ENCODE measurements around the gene RSPH9.
A peak's percentile ranks its signal among the peaks of the same experiment; 100 is the strongest.
"Not testable (repeated sequence)": the region's sequence is repeated elsewhere in the genome, so short reads cannot be mapped to it uniquely, and the experiment has no call there.

The RSPH9 gene

GRCh38 chr6:43639984-43640800, 4.6 kb upstream of the RSPH9 start:
- peaks cover 62% of the 10 kb centered on the region for H3K4me1 Mint-ChIP-seq
- no peak for DNase-seq
- no peaks in the 10 kb centered on the region for H3K27me3 Mint-ChIP-seq
- no peak overlapping the region for H3K27ac Mint-ChIP-seq
- H3K9me3 Mint-ChIP-seq = no peaks in the 10 kb centered on the region
- H3K4me3 Mint-ChIP-seq = no peak overlapping the region
- no peak for ATAC-seq

DNA sequence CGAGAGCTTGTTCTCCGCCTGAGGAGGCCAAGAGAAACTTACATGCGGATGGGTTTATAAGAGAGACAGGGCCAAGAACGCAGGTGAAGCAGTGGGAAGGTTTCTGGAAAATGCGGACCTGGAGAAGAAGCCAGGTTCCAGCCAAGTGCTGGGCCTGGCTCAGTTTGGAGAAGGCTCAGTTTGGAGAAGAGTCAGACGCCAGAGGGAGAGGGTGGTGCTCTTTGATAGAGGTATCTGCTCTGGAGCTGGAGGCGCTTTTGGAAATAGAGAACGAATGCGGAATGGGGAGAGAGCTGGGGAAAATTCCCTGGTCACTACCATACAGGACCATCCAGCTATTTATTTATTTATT, 753 bp downstream of the RSPH9 start:
- Mint-ChIP-seq H3K27ac (peak overlapping the region; percentile 21 to 68), H3K4me1 (peaks cover 19% of the 10 kb centered on the region), H3K27me3 (no peaks in the 10 kb centered on the region), H3K4me3 (peak overlapping the region; percentile 85 to 86), H3K9me3 (no peaks in the 10 kb centered on the region)
- peak; percentile 35 for ATAC-seq
- DNase-seq = no peak

- no peak overlapping the region for H3K27ac Mint-ChIP-seq
- DNase-seq = no peak
- no peak for ATAC-seq
- H3K27me3 Mint-ChIP-seq = no peaks in the 10 kb centered on the region
- no peak overlapping the region for H3K4me3 Mint-ChIP-seq
- no peaks in the 10 kb centered on the region for H3K9me3 Mint-ChIP-seq
- peaks cover 11% of the 10 kb centered on the region for H3K4me1 Mint-ChIP-seq
These were observed 2.8 kb downstream of the RSPH9 start for GRCh38 chr6:43647613-43648012.

DNA sequence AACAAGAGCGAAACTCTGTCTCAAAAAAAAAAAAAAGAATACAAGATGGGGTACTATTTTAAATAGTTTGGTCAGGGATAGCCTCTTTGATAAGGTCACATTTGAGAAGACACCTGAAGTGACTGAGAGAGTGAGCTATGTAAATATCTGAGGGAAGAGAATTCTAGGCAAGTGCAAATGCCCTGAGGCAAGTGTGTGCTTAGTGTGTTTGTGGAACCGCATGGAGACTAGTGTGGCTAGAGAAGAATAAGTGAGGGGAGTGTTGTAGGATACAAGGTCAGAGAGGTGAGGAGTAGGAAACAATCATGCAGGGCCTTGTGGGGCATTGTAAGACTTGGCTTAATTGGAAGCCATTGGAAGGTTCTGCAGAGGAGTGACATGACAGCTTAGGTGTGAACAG, 3.4 kb downstream of the RSPH9 start:
- Mint-ChIP-seq H3K27ac (no peak overlapping the region), H3K27me3 (no peaks in the 10 kb centered on the region), H3K4me3 (no peak overlapping the region), H3K9me3 (no peaks in the 10 kb centered on the region), H3K4me1 (peaks cover 7% of the 10 kb centered on the region)
- no peak for DNase-seq
- no peak for ATAC-seq

GRCh38 chr6:43652822-43653221, 8.0 kb downstream of the RSPH9 start:
- not testable (repeated sequence) for H3K4me1 Mint-ChIP-seq, H3K27ac Mint-ChIP-seq, ATAC-seq, H3K9me3 Mint-ChIP-seq, H3K27me3 Mint-ChIP-seq, DNase-seq, H3K4me3 Mint-ChIP-seq

DNA sequence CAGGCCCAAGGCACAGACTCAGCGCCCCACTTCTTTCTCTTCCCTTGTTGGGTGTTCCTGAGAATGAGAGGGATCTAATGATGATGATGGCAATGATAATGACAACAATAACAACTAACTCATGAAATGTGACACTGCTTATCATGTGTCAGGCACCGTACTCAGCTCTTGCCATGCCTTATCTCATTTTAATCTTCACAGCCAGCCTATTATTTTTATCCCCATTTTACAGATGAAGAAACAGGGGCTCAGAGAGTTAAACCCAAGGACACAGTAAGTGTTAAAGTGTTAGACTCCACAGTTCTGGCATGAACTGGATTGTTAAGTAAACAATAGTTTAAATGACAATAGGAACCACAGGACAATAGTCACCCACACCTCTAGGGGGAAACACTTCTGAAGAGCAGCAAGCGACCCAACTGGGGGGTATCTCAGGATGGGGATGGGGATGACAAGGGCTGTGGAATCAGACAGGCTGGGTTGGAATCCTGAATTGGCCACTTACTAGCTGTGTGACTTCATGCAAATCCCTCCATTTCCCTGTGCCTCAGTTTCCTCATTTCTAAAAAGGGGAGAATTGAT, 12.5 kb downstream of the RSPH9 start:
- H3K4me3 Mint-ChIP-seq = no peak overlapping the region
- no peak for ATAC-seq
- H3K4me1 Mint-ChIP-seq = peaks cover 7% of the 10 kb centered on the region
- no peak for DNase-seq
- no peak overlapping the region for H3K27ac Mint-ChIP-seq
- H3K9me3 Mint-ChIP-seq = no peaks in the 10 kb centered on the region
- no peaks in the 10 kb centered on the region for H3K27me3 Mint-ChIP-seq

DNA sequence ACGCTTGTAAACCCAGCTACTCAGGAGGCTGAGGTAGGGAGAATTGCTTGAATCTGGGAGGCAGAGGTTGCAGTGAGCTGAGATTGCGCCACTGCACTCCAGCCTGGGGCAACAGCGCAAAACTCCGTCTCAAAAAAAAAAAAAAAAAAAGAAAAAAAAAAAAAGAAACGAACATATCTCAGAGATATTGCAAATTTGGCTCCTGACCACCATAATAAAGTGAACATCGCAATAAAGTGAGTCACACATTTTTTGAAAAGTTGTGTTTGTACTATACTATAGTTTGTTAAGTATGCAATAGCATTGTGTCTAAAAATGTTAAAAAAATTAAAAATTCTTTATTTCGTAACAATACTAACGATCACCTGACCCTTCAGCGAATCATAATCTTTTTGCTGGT, 13.3 kb downstream of the RSPH9 start:
- no peak overlapping the region for H3K27ac Mint-ChIP-seq
- H3K4me3 Mint-ChIP-seq = no peak overlapping the region
- H3K27me3 Mint-ChIP-seq = no peaks in the 10 kb centered on the region
- DNase-seq (no peak), ATAC-seq (no peak)
- H3K9me3 Mint-ChIP-seq = no peaks in the 10 kb centered on the region
- H3K4me1 Mint-ChIP-seq = peaks cover 15% of the 10 kb centered on the region

DNA sequence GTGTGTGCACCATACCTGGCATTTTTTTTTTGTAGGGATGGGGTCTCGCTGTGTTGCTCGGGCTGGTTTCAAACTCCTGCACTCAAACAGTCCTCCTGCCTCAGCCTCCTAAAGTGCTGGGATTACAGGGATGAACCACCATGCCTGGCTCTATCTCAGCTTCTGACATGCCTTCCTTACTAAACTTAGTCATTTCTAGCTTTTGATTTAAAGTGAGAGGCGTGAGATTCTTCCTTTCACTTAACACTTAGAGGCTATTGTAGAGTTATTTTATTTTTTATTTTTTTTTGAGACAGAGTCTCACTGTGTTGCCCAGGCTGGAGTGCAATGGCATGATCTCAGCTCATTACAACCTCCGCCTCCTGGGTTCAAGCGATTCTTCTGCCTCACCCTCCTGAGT, 18.1 kb downstream of the RSPH9 start:
- H3K4me3 Mint-ChIP-seq, H3K27me3 Mint-ChIP-seq, DNase-seq, H3K9me3 Mint-ChIP-seq, ATAC-seq, H3K27ac Mint-ChIP-seq: not testable (repeated sequence)
- peaks cover 31% of the 10 kb centered on the region for H3K4me1 Mint-ChIP-seq

GRCh38 chr6:43665376-43665775, 20.5 kb downstream of the RSPH9 start:
- Mint-ChIP-seq H3K4me3 (no peak overlapping the region), H3K27me3 (no peaks in the 10 kb centered on the region), H3K27ac (no peak overlapping the region), H3K4me1 (peaks cover 56% of the 10 kb centered on the region), H3K9me3 (no peaks in the 10 kb centered on the region)
- no peak for DNase-seq
- no peak for ATAC-seq

DNA sequence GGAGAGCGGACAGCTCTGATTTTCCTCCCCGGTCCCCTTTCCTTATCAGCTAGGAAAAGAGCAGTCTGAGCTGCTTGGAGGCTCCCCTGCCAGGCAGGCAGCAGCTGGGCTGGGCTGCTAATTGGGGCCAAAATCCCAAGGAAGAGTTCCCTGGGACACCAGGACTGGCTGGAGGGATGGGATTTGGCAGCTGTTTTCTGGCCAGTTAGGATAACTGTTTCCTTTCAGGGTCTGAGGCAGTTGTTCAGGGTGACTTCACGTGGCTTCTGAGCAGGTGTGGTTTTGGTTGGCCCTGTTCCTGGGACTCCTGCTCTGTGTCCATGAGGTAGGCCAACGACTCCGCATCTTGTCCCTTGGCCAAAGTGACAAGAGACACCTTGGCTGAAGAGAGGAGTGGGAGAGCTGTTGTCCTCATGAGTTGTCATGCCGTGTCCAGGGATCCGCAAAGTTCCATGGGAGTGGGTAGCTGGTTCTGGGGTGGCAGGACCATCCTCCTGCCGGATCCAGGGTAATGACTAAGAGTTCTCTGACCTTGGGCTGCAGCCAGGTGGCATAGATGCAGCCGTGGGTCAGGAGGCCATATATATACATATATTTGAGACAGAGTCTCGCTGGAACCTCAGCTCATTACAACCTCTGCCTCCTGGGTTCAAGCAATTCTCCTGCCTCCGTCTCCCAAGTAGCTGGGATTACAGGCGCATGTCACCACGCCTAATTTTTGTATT, 21.5 kb downstream of the RSPH9 start:
- no peak overlapping the region for H3K4me3 Mint-ChIP-seq
- DNase-seq = no peak
- H3K4me1 Mint-ChIP-seq = peaks cover 65% of the 10 kb centered on the region
- peak overlapping the region in 1 of 2 donors; percentile 72 for H3K27ac Mint-ChIP-seq
- no peaks in the 10 kb centered on the region for H3K9me3 Mint-ChIP-seq
- no peak for ATAC-seq
- H3K27me3 Mint-ChIP-seq = no peaks in the 10 kb centered on the region

DNA sequence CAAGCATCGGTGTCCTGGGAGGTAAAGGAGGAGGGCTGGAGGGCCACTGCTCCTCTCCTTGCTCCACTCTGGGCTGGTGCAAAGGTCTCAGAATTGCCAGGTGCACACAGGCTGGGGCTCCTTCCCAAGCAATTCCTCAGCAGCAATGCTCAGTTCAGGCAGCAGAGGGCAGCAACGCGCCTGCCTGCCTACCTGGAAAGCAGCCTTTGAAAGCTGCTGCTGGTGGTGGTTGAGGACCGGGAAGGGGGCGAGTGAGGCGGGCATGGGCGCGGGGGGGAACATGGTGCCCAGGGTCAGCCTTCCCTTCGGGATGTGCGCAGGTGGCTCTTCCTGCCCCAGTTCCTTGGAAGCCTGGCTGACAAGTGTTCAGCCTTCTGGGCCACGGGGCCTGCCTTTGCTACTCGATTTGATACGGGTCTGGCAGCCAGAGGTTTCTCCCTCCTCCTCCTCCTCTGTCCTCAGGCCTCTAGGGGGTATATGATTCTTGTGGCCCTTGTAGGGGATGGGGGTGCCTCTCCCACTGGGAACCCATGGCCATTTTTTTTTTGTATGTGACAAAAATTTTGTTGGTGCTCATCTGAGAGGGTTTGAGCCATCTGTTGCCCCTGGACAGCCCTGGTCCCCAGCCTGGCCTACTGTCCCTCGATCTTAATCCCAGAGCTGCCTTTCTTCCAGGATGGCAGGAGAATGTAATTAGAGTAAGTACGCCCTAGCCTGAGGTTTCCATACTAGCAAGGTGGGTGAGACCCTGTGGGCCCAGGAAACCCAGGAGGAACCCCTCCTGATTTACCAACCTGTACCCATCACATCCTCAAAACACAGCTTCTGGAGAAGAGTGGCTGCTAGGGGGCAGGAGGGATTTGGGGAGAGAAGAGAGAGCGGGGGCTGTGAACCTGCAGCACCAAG, 22.7 kb downstream of the RSPH9 start:
- Mint-ChIP-seq H3K9me3 (no peaks in the 10 kb centered on the region), H3K27ac (peak overlapping the region in 1 of 2 donors; percentile 57), H3K4me1 (peaks cover 65% of the 10 kb centered on the region), H3K27me3 (no peaks in the 10 kb centered on the region), H3K4me3 (peak overlapping the region; percentile 29 to 67)
- DNase-seq (peak; percentile 78 to 84), ATAC-seq (peak; percentile 64)

- Mint-ChIP-seq H3K4me1 (peaks cover 56% of the 10 kb centered on the region), H3K4me3 (peak overlapping the region; percentile 29 to 67), H3K9me3 (no peaks in the 10 kb centered on the region), H3K27me3 (no peaks in the 10 kb centered on the region), H3K27ac (no peak overlapping the region)
- DNase-seq = peak; percentile 60 to 65
- ATAC-seq = peak; percentile 74
These were observed 23.6 kb downstream of the RSPH9 start for GRCh38 chr6:43668151-43669028.

GRCh38 chr6:43669050-43669921, 24.4 kb downstream of the RSPH9 start:
- Mint-ChIP-seq H3K4me3 (no peak overlapping the region), H3K4me1 (peaks cover 56% of the 10 kb centered on the region), H3K27me3 (no peaks in the 10 kb centered on the region), H3K9me3 (no peaks in the 10 kb centered on the region), H3K27ac (peak overlapping the region in 1 of 2 donors; percentile 67)
- DNase-seq (no peak), ATAC-seq (peak; percentile 8)
